Activated T-cell treated with anti-CD3 and anti-CD28 coated beads, Interleukin-2, amount 50 U/mL, for 24 hours (primary cell): ENCODE data around the gene TSFM.

Source experiments
- DNase-seq: peaks from one replicate; pipeline ENCODE4 v3.0.0-alpha.2; 2020
- H3K27ac Mint-ChIP-seq: 2 replicates; pipeline ENCODE4 v1.8.0; 2020; ENCODE audit warnings: mild to moderate bottlenecking, mixed read lengths
- H3K27me3 Mint-ChIP-seq: 2 replicates; pipeline ENCODE4 v1.8.0; 2020; ENCODE audit warnings: mixed read lengths
- H3K36me3 Mint-ChIP-seq: 2 replicates; pipeline ENCODE4 v1.8.0; 2020; ENCODE audit warnings: low read depth, mixed read lengths
- H3K4me1 Mint-ChIP-seq: 2 replicates; pipeline ENCODE4 v1.8.0; 2020; ENCODE audit warnings: low read depth, mixed read lengths
- H3K4me3 Mint-ChIP-seq: 2 replicates; pipeline ENCODE4 v1.8.0; 2020; ENCODE audit warnings: mild to moderate bottlenecking, moderate library complexity, mixed read lengths
- H3K9me3 Mint-ChIP-seq: 2 replicates; pipeline ENCODE4 v1.8.0; 2020; ENCODE audit warnings: mixed read lengths

The TSFM gene

GRCh38 chr12:57782608-57783465, at the start of gene TSFM:
TSFM (plus strand) TSS chr12:57782787; CDS start chr12:57782802, 15 bp downstream.
- peaks cover 34% of the 10 kb centered on the region for H3K4me1 Mint-ChIP-seq
- H3K27ac Mint-ChIP-seq, result peak within 1 kb of the TSS; percentile 97
- H3K36me3 Mint-ChIP-seq, result peaks cover 49% of the 10 kb centered on the region
- no peaks in the 10 kb centered on the region for H3K9me3 Mint-ChIP-seq
- peak; percentile 97 for DNase-seq
- no peaks in the 10 kb centered on the region for H3K27me3 Mint-ChIP-seq
- H3K4me3 Mint-ChIP-seq, result peak within 1 kb of the TSS; percentile 100

- Mint-ChIP-seq H3K4me1 (peaks cover 8% of the 10 kb centered on the region), H3K4me3 (no peak overlapping the region), H3K36me3 (peaks cover 78% of the 10 kb centered on the region), H3K27ac (peak overlapping the region; percentile 66), H3K9me3 (no peaks in the 10 kb centered on the region), H3K27me3 (no peaks in the 10 kb centered on the region)
- no peak for DNase-seq
These were observed 48.7 kb upstream of the TSFM start for GRCh38 chr12:57733928-57734327.

GRCh38 chr12:57734591-57734990, 48.0 kb upstream of the TSFM start:
- Mint-ChIP-seq H3K27me3 (no peaks in the 10 kb centered on the region), H3K4me1 (peaks cover 14% of the 10 kb centered on the region), H3K36me3 (peaks cover 79% of the 10 kb centered on the region), H3K4me3 (no peak overlapping the region), H3K27ac (peak overlapping the region; percentile 53), H3K9me3 (no peaks in the 10 kb centered on the region)
- no peak for DNase-seq

GRCh38 chr12:57735198-57735855, 47.3 kb upstream of the TSFM start:
- Mint-ChIP-seq H3K36me3 (peaks cover 77% of the 10 kb centered on the region), H3K4me1 (peaks cover 20% of the 10 kb centered on the region), H3K27ac (peak overlapping the region; percentile 53), H3K27me3 (no peaks in the 10 kb centered on the region), H3K9me3 (no peaks in the 10 kb centered on the region), H3K4me3 (no peak overlapping the region)
- DNase-seq, result no peak

GRCh38 chr12:57735952-57736740, 46.4 kb upstream of the TSFM start:
- Mint-ChIP-seq H3K27ac (peak overlapping the region; percentile 69), H3K4me1 (peaks cover 28% of the 10 kb centered on the region), H3K9me3 (no peaks in the 10 kb centered on the region), H3K27me3 (no peaks in the 10 kb centered on the region), H3K4me3 (no peak overlapping the region), H3K36me3 (peaks cover 73% of the 10 kb centered on the region)
- DNase-seq, result no peak

GRCh38 chr12:57736741-57737466, 45.7 kb upstream of the TSFM start:
- peaks cover 31% of the 10 kb centered on the region for H3K4me1 Mint-ChIP-seq
- H3K36me3 Mint-ChIP-seq, result peaks cover 72% of the 10 kb centered on the region
- no peak for DNase-seq
- H3K4me3 Mint-ChIP-seq, result no peak overlapping the region
- peak overlapping the region; percentile 69 for H3K27ac Mint-ChIP-seq
- H3K9me3 Mint-ChIP-seq, result no peaks in the 10 kb centered on the region
- no peaks in the 10 kb centered on the region for H3K27me3 Mint-ChIP-seq

GRCh38 chr12:57737467-57738460, 44.8 kb upstream of the TSFM start:
- H3K27ac Mint-ChIP-seq, result no peak overlapping the region
- no peak for DNase-seq

GRCh38 chr12:57738661-57739237, 43.8 kb upstream of the TSFM start, which contains the start of gene AGAP2:
AGAP2 (minus strand) TSS chr12:57738742; CDS start chr12:57738246, 496 bp downstream.
- peak within 1 kb of the TSS; percentile 53 for H3K4me3 Mint-ChIP-seq
- no peak for DNase-seq
- H3K4me1 Mint-ChIP-seq, result peaks cover 45% of the 10 kb centered on the region
- no peaks in the 10 kb centered on the region for H3K9me3 Mint-ChIP-seq
- peaks cover 54% of the 10 kb centered on the region for H3K36me3 Mint-ChIP-seq
- H3K27ac Mint-ChIP-seq, result peak within 1 kb of the TSS; percentile 83
- H3K27me3 Mint-ChIP-seq, result no peaks in the 10 kb centered on the region

More at GRCh38 chr12:57737467-57738460, 44.8 kb upstream of the TSFM start:
- H3K9me3 Mint-ChIP-seq, result no peaks in the 10 kb centered on the region
- no peak overlapping the region for H3K4me3 Mint-ChIP-seq
- H3K4me1 Mint-ChIP-seq, result peaks cover 38% of the 10 kb centered on the region
- no peaks in the 10 kb centered on the region for H3K27me3 Mint-ChIP-seq
- peaks cover 64% of the 10 kb centered on the region for H3K36me3 Mint-ChIP-seq

- H3K27me3 Mint-ChIP-seq, result no peaks in the 10 kb centered on the region
- peaks cover 48% of the 10 kb centered on the region for H3K36me3 Mint-ChIP-seq
- peaks cover 51% of the 10 kb centered on the region for H3K4me1 Mint-ChIP-seq
- H3K9me3 Mint-ChIP-seq, result no peaks in the 10 kb centered on the region
- H3K4me3 Mint-ChIP-seq, result peak overlapping the region; percentile 53
- peak overlapping the region; percentile 83 for H3K27ac Mint-ChIP-seq
- no peak for DNase-seq
These were observed 43.2 kb upstream of the TSFM start for GRCh38 chr12:57739387-57739786.

GRCh38 chr12:57739914-57740538, 42.6 kb upstream of the TSFM start:
- peak overlapping the region; percentile 94 for H3K4me3 Mint-ChIP-seq
- no peak for DNase-seq
- no peaks in the 10 kb centered on the region for H3K27me3 Mint-ChIP-seq
- no peaks in the 10 kb centered on the region for H3K9me3 Mint-ChIP-seq
- H3K36me3 Mint-ChIP-seq, result peaks cover 45% of the 10 kb centered on the region
- peaks cover 56% of the 10 kb centered on the region for H3K4me1 Mint-ChIP-seq
- H3K27ac Mint-ChIP-seq, result peak overlapping the region; percentile 83

- H3K9me3 Mint-ChIP-seq, result no peaks in the 10 kb centered on the region
- H3K36me3 Mint-ChIP-seq, result peaks cover 47% of the 10 kb centered on the region
- DNase-seq, result peak; percentile 77
- peaks cover 64% of the 10 kb centered on the region for H3K4me1 Mint-ChIP-seq
- no peaks in the 10 kb centered on the region for H3K27me3 Mint-ChIP-seq
- peak overlapping the region; percentile 94 for H3K4me3 Mint-ChIP-seq
- H3K27ac Mint-ChIP-seq, result peak overlapping the region; percentile 96
These were observed 41.8 kb upstream of the TSFM start for GRCh38 chr12:57740656-57741412.

- H3K36me3 Mint-ChIP-seq, result peaks cover 50% of the 10 kb centered on the region
- no peaks in the 10 kb centered on the region for H3K9me3 Mint-ChIP-seq
- H3K27ac Mint-ChIP-seq, result peak overlapping the region; percentile 96
These were observed 41.2 kb upstream of the TSFM start for GRCh38 chr12:57741413-57741789.

More at GRCh38 chr12:57741413-57741789, 41.2 kb upstream of the TSFM start:
- Mint-ChIP-seq H3K4me1 (peaks cover 68% of the 10 kb centered on the region), H3K4me3 (peak overlapping the region; percentile 94), H3K27me3 (no peaks in the 10 kb centered on the region)
- no peak for DNase-seq
